ENCODE data around the gene YIPF3.
"Not testable (repeated sequence)": the region's sequence is repeated elsewhere in the genome, so short reads cannot be mapped to it uniquely, and the experiment has no call there.

DNA sequence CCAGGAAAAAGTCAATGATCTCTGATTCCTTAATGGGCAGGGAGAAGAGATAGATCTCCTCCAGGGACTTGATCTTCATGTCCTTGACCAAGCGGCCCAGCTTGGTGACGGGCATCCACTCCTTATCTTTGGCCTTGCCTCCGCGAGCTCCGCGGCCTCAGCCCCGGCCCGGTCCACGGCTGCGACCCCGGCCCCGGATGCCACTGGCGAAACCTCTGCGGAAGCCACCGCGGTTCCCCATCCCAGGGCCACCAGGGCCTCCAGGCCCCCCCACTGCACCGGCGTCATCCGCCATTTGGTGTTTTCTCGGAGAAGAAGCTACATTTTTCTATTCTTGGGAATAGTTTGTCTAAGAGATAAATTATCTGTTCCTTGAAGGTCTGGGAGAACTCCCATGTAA is 22.7 kb upstream of the YIPF3 start:
- TF ChIP-seq EZH2 (IDR thresholded peaks at IDR 0.05; ENCODE audit: borderline replicate concordance); EZH2phosphoT487 (IDR thresholded peaks at IDR 0.05; ENCODE audit: low read depth, severe bottlenecking, unreplicated experiment): not testable (repeated sequence)
- TF ChIP-seq, protein P1, sequence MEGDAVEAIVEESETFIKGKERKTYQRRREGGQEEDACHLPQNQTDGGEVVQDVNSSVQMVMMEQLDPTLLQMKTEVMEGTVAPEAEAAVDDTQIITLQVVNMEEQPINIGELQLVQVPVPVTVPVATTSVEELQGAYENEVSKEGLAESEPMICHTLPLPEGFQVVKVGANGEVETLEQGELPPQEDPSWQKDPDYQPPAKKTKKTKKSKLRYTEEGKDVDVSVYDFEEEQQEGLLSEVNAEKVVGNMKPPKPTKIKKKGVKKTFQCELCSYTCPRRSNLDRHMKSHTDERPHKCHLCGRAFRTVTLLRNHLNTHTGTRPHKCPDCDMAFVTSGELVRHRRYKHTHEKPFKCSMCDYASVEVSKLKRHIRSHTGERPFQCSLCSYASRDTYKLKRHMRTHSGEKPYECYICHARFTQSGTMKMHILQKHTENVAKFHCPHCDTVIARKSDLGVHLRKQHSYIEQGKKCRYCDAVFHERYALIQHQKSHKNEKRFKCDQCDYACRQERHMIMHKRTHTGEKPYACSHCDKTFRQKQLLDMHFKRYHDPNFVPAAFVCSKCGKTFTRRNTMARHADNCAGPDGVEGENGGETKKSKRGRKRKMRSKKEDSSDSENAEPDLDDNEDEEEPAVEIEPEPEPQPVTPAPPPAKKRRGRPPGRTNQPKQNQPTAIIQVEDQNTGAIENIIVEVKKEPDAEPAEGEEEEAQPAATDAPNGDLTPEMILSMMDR (IDR thresholded peaks at IDR 0.05; ENCODE audit: poor library complexity): not testable (repeated sequence)

All from hepatocyte (in vitro differentiated cells).